Motor neuron (in vitro differentiated cells): ENCODE results near the gene TAF9B. TPM values are rescaled to one million over a fixed set of nuclear protein-coding genes. Genes with fewer than 3 reads are reported as not detected.
"Not testable (repeated sequence)": the region's sequence is repeated elsewhere in the genome, so short reads cannot be mapped to it uniquely, and the experiment has no call there.

Source experiments
- ATAC-seq, 8 experiments: fragments of 200-7000 bp; cut with Tn5 transposase; replicated peaks in 6 of 8; 2 replicates each; pipeline ENCODE4 v1.8.0; 2021; ENCODE audit warnings: mild to moderate bottlenecking in 8 of 8, moderate library complexity in 8 of 8
- H3K27ac ChIP-seq, 2 donors: fragments of 250-450 bp; sonication (Bioruptor Pico); 2 replicates each; pipeline ENCODE4 v1.9.0; 2021; ENCODE audit warnings: antibody characterized with exemption in 2 of 2, mild to moderate bottlenecking in 2 of 2, moderate library complexity in 1 of 2
- H3K4me1 ChIP-seq, 2 donors: fragments of 250-450 bp; sonication (Bioruptor Pico); replicated peaks in 1 of 2; 2 replicates each; pipeline ENCODE4 v1.6.1; 2021; ENCODE audit warnings: antibody characterized with exemption in 2 of 2, mild to moderate bottlenecking in 2 of 2, moderate library complexity in 1 of 2
- H3K4me3 ChIP-seq, 5 donors: fragments of 250-450 bp; sonication (Bioruptor Pico); 2 replicates each; pipeline ENCODE4 v1.9.0; 2021; ENCODE audit warnings: antibody characterized with exemption in 5 of 5, mild to moderate bottlenecking in 5 of 5, moderate library complexity in 4 of 5
- WGBS, 10 experiments: fragments of 450-650 bp; shearing (Covaris generic); methylation state at CpG; one replicate each; pipeline ENCODE4 v1.0.0; 2022; 5-methylcytosine and 5-hydroxymethylcytosine counted together
- in situ Hi-C, 9 experiments: fragments of 400-800 bp; cut with MboI; loops; one replicate each; pipeline ENCODE4 v1.15.0; 2021; ENCODE audit warnings: low sequenced_read_pairs in 9 of 9, low pct_unique_long_range_greater_than_20kb in 2 of 9; ENCODE audit not compliant: unreplicated experiment in 9 of 9
- total RNA-seq, 8 experiments: library from RNA; unstranded; fragments of 300-600 nt; gene quantifications; 2 replicates each; pipeline versions ENCODE4 v1.2.3 to v1.2.4, GENCODE V29; 2022

TAF9B gene, protein sequence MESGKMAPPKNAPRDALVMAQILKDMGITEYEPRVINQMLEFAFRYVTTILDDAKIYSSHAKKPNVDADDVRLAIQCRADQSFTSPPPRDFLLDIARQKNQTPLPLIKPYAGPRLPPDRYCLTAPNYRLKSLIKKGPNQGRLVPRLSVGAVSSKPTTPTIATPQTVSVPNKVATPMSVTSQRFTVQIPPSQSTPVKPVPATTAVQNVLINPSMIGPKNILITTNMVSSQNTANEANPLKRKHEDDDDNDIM
- 10 to 100 TPM; 14.5 to 48.7 (median 28.6) TPM for total RNA-seq

DNA sequence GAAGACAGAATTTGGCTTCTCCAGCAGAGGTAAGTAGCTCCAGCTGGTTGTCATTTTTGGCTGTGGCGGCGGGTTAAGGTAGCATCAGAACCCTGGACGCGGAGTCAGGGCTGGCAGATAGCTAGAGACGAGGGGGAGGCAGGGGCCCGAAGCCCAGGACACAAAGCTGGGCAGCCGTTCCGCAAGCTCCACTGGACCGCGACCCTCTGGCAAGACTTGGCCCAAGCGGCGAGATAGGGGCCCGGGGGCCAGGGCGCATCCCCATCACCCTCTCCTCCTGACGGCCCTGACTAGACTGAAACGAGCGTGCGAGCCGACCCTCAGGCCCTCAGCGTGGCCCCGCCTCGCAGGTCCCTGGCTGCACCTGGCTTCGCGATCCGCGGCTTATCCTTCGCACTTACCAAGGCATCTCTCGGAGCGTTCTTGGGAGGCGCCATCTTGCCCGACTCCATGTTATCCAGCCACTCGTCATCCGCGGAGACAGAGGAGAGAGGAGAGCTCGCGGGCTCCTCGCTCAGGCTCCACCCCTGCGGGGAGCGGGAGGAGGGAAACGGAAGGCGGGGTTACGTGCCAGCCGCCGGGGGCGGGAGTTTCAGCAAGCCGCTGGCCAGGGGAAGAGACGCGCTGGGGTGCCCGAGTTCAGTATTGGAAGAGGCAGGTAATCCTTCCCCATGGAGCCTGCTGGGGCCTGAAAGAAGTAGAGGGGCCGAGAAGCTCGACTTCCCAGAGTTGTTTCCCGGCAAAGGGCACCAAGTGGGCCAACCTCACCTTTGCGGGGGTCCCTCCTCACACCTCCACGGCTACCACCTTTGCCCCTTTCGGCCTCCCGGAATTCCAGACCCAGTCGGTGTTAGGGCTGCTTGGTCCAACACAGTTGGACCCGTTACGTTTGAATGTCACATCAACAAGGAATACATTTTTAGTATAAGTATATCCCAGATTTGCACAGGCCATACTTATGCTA lies at the start of gene TAF9B:
TAF9B (minus strand) TSS at position 491 of the 964 bp plus-strand sequence; CDS start at position 452, 39 bp downstream.
- Histone ChIP-seq H3K4me3 (peak within 1 kb of the TSS; percentile 52 to 97 (median 58)), H3K4me1 (no peaks in the 10 kb centered on the region), H3K27ac (peak within 1 kb of the TSS; percentile 76 to 93)
- WGBS, 10 experiments: 0 to 56% (median 7%) methylated on average over 1 to 12 of the region's 59 CpGs; no CpG with 5 or more reads in 7 of the 10 experiments
- in situ Hi-C loops: no loop called here
- ATAC-seq: peak; percentile 95 to 98 (median 96)

DNA sequence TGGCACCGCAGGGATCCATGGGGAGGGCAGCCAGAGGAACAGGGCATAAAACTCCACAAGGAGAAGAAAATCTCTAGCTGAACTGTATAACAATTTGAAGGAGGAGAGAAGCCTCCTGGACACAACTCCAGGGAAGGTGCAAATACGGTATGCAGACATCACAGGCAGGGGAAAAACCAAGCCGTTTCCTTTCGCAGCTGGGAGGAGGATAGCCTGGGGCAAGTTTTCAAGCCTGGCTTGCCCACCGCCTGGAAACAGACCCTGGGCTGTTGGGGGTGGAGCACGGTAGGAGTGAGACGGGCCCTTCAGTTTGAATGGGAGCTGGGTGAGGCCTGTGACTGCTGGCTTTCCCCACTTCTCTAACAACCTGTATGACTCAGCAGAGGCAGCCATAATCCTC lies 43.4 kb upstream of the TAF9B start:
- in situ Hi-C loops: no loop called here

DNA sequence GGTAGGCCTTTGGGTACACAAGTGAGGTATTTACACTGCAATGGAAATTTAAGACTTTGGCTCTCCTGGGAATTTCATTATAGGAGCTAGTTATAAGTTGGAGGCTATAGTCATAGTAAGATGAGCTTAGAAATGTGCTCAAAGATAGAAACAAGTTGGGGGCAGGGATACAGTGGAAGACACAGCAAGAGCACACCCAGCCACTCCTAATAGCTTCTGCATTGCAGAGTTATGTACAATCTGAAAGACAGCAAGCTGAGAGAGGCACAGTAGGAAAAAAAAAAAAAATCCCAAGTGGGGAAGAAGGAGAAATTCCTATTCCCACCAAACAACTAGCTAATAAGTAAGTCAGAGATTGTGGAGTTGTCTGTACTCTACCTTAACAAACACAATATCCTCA lies 41.9 kb upstream of the TAF9B start:
- Histone ChIP-seq H3K4me3 (no peak overlapping the region), H3K4me1 (no peaks in the 10 kb centered on the region), H3K27ac (no peak overlapping the region)
- peak in 2 of 8 experiments; percentile 60 to 70 for ATAC-seq
- in situ Hi-C loops: no loop called here

More for the DNA sequence above, 43.4 kb upstream of the TAF9B start:
- H3K27ac ChIP-seq: no peak overlapping the region
- no peaks in the 10 kb centered on the region for H3K4me1 ChIP-seq
- ATAC-seq: peak in 1 of 8 experiments; percentile 35
- WGBS, 10 experiments: 0 to 100% (median 53%) methylated on average over 1 to 2 of the region's 7 CpGs; no CpG with 5 or more reads in 7 of the 10 experiments
- H3K4me3 ChIP-seq: no peak overlapping the region

DNA sequence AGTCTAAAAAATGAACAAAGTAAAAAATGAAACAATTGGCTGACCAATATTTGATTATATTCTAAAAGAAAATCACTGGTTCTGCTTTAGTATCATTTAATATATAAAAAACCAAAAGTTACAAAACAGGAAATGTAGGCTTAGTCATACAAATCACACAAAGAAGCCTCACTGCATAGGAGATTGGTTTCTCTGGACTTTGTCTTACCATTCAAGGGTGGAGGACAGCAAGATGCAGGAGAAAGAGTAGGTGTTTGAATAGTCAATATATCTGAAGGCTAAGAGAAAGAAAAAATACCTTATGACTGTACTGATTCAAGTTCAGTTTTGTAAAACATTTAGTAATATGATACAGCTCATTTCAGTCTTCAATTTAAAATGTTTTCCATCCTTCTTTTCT lies 28.6 kb upstream of the TAF9B start:
- ATAC-seq: peak in 1 of 8 experiments; percentile 25
- in situ Hi-C loops: no loop called here
- Histone ChIP-seq H3K4me3 (no peak overlapping the region), H3K27ac (no peak overlapping the region), H3K4me1 (no peaks in the 10 kb centered on the region)

DNA sequence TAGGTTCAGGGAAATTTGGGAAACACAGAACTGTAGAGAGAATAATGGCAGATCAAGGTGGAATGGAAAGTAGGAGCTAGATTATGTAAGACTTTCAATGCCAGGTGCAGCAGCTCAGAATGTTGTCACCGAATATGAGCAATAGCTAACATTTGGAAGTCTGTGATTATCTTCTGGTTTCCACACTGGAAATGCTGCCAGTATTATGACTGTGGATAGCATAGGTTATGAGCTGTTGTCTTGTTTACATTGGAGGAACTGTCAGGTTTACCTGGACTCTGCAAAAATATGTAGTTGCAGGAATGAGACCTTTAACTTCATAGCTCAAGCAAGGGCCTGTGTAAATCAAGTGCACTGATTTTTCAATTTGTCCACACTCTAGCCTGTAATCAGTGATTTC lies 26.0 kb upstream of the TAF9B start:
- in situ Hi-C loops: no loop called here
- no peak for ATAC-seq
- no peaks in the 10 kb centered on the region for H3K4me1 ChIP-seq
- H3K27ac ChIP-seq: no peak overlapping the region
- 20% methylated on average over 1 of the region's 1 CpG; no CpG with 5 or more reads in 9 of the 10 experiments for WGBS, 10 experiments
- no peak overlapping the region for H3K4me3 ChIP-seq

DNA sequence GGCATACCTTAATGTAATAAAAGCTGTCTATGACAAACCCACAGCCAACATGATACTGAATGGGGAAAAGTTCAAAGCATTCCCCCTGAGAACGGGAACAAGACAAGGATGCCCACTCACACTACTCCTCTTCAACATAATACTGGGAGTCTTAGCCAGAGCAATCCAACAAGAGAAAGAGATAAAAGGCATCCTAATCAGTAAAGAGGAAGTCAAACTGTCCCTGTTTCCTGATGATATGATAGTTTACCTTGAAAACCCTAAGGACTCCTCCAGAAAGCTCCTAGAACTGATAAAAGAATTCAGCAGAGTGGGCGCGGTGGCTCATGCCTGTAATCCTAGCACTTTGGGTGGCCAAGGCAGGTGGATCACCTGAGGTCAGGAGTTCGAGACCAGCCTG lies 23.7 kb upstream of the TAF9B start:
- ATAC-seq, in situ Hi-C loops, H3K4me1 ChIP-seq, H3K4me3 ChIP-seq, H3K27ac ChIP-seq: not testable (repeated sequence)
- WGBS, 10 experiments: 81 to 100% methylated on average over 1 to 3 of the region's 4 CpGs; no CpG with 5 or more reads in 8 of the 10 experiments

DNA sequence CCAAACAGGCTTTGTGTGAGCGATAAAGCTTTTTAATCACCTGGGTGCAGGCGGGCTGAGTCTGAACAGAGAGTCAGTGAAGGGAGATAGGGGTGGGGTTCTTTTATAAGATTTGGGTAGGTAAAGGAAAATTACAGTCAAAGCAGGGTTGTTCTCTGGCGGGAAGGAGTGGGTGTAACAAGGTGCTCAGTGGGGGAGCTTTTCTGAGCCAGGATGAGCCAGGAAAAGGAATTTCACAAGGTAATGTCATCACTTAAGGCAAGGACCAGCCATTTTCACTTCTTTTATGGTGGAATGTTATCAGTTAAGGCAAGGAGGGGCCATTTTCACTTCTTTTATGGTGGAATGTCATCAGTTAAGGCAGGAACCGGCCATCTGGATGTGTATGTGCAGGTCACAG lies 21.3 kb upstream of the TAF9B start:
- H3K4me3 ChIP-seq, in situ Hi-C loops, H3K4me1 ChIP-seq, H3K27ac ChIP-seq, ATAC-seq: not testable (repeated sequence)
- WGBS, 10 experiments: 29 to 83% (median 46%) methylated on average over 1 to 4 of the region's 4 CpGs; no CpG with 5 or more reads in 5 of the 10 experiments

DNA sequence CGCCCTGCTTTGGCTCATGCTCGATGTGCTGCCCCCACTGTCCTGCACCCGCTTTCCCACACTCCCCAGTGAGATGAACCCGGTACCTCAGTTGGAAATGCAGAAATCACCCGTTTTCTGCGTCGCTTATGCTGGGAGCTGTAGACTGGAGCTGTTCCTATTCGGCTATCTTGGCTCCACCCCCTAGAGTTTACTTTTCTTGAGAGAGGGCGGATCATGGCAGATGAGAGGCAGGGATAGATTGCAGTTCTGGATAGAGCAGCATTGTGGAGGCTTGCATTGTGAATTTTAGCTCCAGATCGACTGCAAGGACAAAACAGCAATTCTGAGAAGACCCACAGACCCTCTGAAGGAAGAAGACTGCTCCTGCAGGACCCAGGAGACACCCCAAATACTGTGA lies 18.4 kb upstream of the TAF9B start:
- H3K4me3 ChIP-seq, H3K4me1 ChIP-seq, ATAC-seq, H3K27ac ChIP-seq, in situ Hi-C loops: not testable (repeated sequence)
- 4 to 80% (median 45%) methylated on average over 1 to 4 of the region's 10 CpGs; no CpG with 5 or more reads in 7 of the 10 experiments for WGBS, 10 experiments

DNA sequence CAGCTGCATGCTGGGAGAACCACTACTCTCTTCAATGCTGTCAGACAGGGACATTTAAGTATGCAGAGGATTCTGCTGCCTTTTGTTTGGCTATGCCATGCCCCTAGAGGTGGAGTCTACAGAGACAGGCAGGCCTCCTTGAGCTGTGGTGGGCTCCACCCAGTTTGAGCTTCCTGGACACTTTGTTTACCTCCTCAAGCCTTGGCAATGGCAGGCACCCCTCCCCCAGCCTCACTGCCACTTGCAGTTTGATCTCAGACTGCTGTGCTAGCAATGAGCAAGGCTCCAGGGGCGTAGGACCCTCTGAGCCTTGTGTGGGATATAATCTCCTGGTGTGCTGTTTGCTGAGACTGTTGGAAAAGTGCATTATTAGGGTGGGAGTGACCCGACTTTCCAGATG lies 17.9 kb upstream of the TAF9B start:
- ATAC-seq, H3K27ac ChIP-seq, H3K4me1 ChIP-seq, H3K4me3 ChIP-seq, in situ Hi-C loops: not testable (repeated sequence)
- WGBS, 10 experiments: 0 to 100% (median 29%) methylated on average over 1 of the region's 2 CpGs; no CpG with 5 or more reads in 6 of the 10 experiments

DNA sequence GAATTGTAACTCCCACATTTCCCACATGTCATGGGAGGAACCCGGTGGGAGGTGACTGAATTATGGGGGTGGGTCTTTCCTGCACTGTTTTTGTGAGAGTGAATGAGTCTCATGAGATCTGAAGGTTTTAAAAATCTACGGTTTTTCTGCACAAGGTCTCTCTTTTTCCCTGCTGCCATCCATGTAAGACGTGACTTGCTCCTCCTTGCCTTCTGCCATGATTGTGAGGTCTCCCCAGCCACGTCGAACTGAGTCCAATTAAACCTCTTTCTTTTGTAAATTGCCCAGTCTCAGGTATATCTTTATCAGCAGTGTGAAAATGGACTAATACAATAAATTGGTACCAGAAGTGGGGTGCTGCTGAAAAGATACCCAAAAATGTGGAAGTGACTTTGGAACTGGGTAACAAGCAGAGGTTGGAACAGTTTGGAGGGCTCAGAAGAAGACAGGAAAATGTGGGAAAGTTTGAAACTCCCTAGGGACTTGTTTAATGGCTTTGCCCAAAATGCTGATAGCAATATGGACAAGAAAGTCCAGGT lies 7.6 kb upstream of the TAF9B start:
- not testable (repeated sequence) for H3K4me3 ChIP-seq, H3K4me1 ChIP-seq, ATAC-seq

DNA sequence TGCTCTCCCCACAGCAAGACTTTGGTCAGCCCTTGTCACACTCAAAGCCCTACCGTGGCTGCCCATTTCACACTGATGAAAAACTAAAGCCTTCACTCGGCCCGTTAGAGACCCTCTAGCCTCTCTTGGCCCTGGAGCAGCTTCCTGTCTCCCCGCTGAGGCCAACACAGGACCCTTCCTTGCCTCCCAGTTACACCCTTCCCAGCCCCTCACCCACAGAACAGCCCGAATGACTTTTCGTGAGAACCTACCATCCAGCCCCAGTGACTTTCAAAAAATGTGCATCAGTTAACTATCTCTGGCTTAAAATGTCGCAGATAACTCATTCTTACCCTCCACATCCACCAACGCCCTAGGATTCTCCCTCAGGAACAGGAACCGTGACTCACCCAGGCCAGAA lies 756 bp upstream of the TAF9B start:
- ATAC-seq: no peak
- WGBS, 10 experiments: 60 to 100% (median 90%) methylated on average over 1 to 9 of the region's 9 CpGs; no CpG with 5 or more reads in 6 of the 10 experiments
- Histone ChIP-seq H3K4me3 (peak overlapping the region in 1 of 5 donors; percentile 58), H3K4me1 (no peaks in the 10 kb centered on the region), H3K27ac (peak overlapping the region in 1 of 2 donors; percentile 93)
- in situ Hi-C loops: no loop called here

More for the DNA sequence above, 7.6 kb upstream of the TAF9B start:
- H3K27ac ChIP-seq, in situ Hi-C loops: not testable (repeated sequence)
- WGBS, 10 experiments: 0% methylated on average over 2 of the region's 5 CpGs; no CpG with 5 or more reads in 9 of the 10 experiments

DNA sequence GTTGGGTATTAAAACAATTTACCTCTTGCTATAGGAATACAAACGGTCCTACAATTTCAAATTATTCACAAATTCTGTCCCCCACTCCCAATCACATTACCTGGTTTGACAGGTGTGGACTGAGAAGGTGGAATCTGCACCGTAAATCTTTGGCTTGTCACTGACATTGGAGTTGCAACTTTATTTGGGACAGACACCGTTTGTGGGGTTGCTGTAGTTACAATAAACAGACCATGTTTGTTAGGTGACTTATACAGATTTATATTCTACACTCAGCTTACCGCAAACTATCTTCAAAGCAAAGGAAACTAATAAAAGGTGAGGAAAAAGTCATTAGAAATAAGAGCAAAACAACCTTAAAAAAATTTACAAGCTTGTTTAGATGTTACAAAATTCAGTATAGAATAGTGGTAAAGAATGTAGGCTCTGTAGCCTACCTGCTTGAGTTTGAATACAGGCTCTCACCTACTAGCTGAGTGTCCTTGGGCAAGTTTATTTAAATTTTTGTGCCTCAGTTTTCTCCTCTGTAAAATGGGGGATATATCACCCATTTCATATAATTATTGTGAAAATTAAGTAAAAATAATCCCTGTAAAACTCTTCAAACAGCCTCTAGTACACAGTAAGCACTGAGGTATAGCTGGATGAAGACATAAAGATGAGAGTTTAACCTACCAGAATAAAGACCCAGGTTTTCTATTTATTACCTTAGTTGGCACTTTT lies 6.1 kb downstream of the TAF9B start:
- H3K27ac ChIP-seq: no peak overlapping the region
- in situ Hi-C loops: no loop called here
- no peak for ATAC-seq
- 0 to 100% (median 51%) methylated on average over 1 to 4 of the region's 4 CpGs; no CpG with 5 or more reads in 2 of the 10 experiments for whole genome bisulfite sequencing, 10 experiments
- H3K4me3 ChIP-seq: no peak overlapping the region
- no peaks in the 10 kb centered on the region for H3K4me1 ChIP-seq
